ENCODE results near the gene SLC25A46. TPM values are rescaled to one million over a fixed set of nuclear protein-coding genes. Genes with fewer than 3 reads are reported as not detected.

The SLC25A46 gene
- total and polyA plus RNA-seq, 10 donors = 14.1 to 59.7 (median 41.4) TPM

GRCh38 chr5:110703481-110703880 is 35.3 kb upstream of the SLC25A46 start:
- no peaks in the 10 kb centered on the region for H3K36me3 ChIP-seq
- no peak for DNase-seq
- intact Hi-C loops (cut with DNase I; ENCODE audit: low total_unique reads) = no loop called here
- no peaks in the 10 kb centered on the region for H3K27me3 ChIP-seq (replicated peaks in 1 of 7)
- H3K4me3 ChIP-seq = no peak overlapping the region
- no peak overlapping the region for H3K27ac ChIP-seq
- no peaks in the 10 kb centered on the region for H3K4me1 ChIP-seq
- 64 to 81% (median 65%) methylated on average over 2 of the region's 2 CpGs for WGBS, 5 donors
- no peaks in the 10 kb centered on the region for H3K9me3 ChIP-seq
- TF ChIP-seq, protein P1, sequence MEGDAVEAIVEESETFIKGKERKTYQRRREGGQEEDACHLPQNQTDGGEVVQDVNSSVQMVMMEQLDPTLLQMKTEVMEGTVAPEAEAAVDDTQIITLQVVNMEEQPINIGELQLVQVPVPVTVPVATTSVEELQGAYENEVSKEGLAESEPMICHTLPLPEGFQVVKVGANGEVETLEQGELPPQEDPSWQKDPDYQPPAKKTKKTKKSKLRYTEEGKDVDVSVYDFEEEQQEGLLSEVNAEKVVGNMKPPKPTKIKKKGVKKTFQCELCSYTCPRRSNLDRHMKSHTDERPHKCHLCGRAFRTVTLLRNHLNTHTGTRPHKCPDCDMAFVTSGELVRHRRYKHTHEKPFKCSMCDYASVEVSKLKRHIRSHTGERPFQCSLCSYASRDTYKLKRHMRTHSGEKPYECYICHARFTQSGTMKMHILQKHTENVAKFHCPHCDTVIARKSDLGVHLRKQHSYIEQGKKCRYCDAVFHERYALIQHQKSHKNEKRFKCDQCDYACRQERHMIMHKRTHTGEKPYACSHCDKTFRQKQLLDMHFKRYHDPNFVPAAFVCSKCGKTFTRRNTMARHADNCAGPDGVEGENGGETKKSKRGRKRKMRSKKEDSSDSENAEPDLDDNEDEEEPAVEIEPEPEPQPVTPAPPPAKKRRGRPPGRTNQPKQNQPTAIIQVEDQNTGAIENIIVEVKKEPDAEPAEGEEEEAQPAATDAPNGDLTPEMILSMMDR (IDR thresholded peaks at IDR 0.05 in 8 of 11, conservative IDR thresholded peaks at IDR 0.05 in 3 of 11) = no peak
- TF ChIP-seq POLR2AphosphoS5 (IDR thresholded peaks at IDR 0.05) (no peak), POLR2A (IDR thresholded peaks at IDR 0.05) (no peak)

DNA sequence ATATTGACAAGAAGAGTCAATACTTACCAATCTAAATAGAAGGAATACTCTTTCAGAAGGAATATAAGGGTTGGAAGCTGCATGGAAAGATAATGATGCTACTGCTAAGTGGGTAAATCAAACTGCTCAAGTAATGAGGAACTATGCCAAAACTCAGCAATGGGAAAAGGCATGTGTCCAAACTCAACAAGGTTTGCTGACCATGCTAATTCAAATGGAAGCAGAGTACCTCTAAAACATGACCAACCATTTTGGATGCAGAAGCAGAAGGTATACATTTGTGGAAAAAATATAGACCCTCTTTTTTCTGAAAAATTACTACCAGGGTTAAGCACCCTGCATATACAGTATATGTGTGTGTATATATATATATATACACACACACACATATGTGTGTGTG is 33.5 kb upstream of the SLC25A46 start:
- no peaks in the 10 kb centered on the region for H3K4me1 ChIP-seq
- H3K4me3 ChIP-seq = no peak overlapping the region
- no peak for DNase-seq

DNA sequence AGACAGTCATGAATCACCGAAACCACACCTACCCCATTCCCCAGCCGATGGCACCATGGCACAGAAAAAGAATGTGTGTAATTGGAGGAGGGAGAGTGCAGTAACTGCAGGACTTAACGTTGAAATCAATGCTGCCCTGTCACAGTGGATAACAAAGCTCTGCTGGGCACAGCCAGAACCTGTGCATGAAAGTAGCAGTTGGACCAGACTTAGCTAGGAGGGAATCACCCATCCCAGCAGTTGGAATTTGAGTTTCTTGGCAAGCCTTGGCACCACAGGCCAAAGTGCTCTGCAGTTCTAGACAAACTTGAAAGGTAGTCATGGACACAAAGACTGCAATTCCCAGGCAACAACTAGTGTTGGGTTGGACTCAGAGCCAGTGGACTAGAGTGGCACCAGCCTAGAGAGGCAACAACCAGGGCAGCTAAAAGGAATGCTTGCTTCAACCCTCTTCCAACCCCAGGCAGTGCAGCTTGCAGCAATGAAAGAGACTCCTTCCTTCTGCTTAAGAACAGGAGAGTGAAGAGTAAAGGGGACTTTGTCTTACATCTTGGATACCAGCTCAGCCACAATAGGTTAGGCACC is 31.5 kb upstream of the SLC25A46 start:
- intact Hi-C loops (cut with DNase I; ENCODE audit: low total_unique reads) = no loop called here

More for the DNA sequence above, 33.5 kb upstream of the SLC25A46 start:
- Histone ChIP-seq H3K36me3 (no peaks in the 10 kb centered on the region), H3K27ac (no peak overlapping the region), H3K27me3 (replicated peaks in 1 of 7) (no peaks in the 10 kb centered on the region), H3K9me3 (no peaks in the 10 kb centered on the region)
- intact Hi-C loops (cut with DNase I; ENCODE audit: low total_unique reads) = no loop called here
- no peak for TF ChIP-seq POLR2AphosphoS5 (IDR thresholded peaks at IDR 0.05)
- TF ChIP-seq, protein P1 (IDR thresholded peaks at IDR 0.05 in 8 of 11, conservative IDR thresholded peaks at IDR 0.05 in 3 of 11) = no peak
- no peak for TF ChIP-seq POLR2A (IDR thresholded peaks at IDR 0.05)

More for the DNA sequence above, 31.5 kb upstream of the SLC25A46 start:
- Histone ChIP-seq H3K9me3 (no peaks in the 10 kb centered on the region), H3K27me3 (replicated peaks in 1 of 7) (no peaks in the 10 kb centered on the region), H3K36me3 (no peaks in the 10 kb centered on the region), H3K27ac (no peak overlapping the region), H3K4me3 (no peak overlapping the region), H3K4me1 (no peaks in the 10 kb centered on the region)
- no peak for DNase-seq
- 64 to 78% (median 73%) methylated on average over 3 of the region's 3 CpGs for WGBS, 5 donors
- TF ChIP-seq POLR2AphosphoS5 (IDR thresholded peaks at IDR 0.05) = no peak
- TF ChIP-seq, protein P1 (IDR thresholded peaks at IDR 0.05 in 8 of 11, conservative IDR thresholded peaks at IDR 0.05 in 3 of 11) = no peak
- no peak for TF ChIP-seq POLR2A (IDR thresholded peaks at IDR 0.05)
